NCI-H446 treated with DMSO at 0.1 percent for 48 hours (cell line): ENCODE data around the gene TIMM8A.

Experiments
- DNase-seq: peaks from one replicate; lab custom pipeline; 2025; lab: John Stamatoyannopoulos, UW

TIMM8A gene

DNA sequence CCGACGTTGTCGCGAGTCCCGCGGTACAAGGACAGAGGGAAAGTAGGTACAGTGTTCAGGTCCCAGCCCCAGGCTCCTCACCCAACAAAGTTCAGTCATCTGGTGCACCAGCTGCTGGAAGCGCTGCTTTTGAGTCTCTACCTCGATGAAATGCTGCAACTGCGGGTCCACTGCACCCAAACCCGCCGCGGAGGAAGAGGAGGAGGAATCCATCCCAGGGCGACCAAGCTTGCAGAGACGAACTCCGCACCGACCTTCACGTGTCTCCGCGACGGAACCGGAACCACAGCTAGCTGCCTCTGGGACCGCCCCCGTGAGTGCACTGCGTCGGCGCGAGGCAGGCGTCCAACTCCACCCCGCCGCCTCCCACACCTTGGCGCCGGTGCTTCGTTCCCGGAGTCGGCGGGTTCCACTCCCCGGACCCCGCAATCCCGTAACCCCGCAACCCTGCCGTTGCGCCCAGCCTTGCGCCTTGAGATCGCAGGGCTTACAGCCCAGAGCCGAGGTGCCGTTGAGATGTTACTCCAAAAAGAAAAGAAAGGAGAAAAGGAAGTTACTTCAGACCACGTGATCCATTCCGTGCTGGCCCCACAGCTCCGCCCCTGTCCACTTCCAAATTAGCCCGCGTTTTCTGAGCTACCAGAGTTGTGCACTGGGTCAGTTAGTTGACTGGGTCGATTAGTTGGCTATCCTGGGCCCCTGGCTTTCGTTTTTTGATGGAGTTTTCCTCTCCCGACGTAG, at the start of gene TIMM8A:
TIMM8A (minus strand) TSS at position 291 of the 741 bp plus-strand sequence; CDS start at position 213, 78 bp downstream.
- peak; percentile 28 for DNase-seq

- DNase-seq: no peak
These were observed 49.2 kb upstream of the TIMM8A start for GRCh38 chrX:101397779-101398178.

- DNase-seq: no peak
These were observed 47.2 kb upstream of the TIMM8A start for GRCh38 chrX:101395789-101396188.

GRCh38 chrX:101394372-101394771, 45.8 kb upstream of the TIMM8A start:
- no peak for DNase-seq

DNA sequence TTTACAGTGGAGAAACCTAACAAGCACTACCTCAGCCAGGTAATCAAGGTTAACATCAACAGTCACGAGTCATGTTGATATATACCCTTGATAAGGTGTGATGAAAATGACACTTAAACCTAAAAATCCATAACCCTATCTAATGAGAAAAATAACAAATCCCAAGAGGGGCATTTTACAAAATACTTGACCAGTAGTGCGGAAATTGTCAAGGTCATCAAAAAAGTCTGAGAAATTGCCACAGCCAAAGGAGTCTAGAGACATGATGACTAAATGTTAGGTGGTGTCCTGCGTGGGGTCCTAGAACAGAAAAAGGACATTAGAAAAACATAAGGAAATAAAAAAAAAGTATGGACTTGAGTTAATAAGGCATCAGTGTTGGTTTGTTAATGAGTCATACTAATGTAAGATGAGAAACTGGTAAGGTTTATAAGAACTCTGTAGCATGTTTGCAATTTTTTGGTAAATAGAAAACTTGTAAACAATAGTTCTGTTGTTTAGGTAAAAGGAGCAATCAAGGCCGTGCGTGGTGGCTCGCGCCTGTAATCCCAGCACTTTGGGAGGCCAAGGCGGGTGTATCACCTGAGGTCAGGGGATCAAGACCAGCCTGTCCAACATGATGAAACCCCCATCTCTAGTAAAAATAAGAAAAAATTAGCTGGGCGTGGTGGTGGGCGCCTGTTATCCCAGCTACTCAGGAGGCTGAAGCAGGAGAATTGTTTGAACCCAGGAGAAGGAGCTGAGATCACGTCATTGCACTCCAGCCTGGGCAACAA, 45.2 kb upstream of the TIMM8A start:
- no peak for DNase-seq

DNA sequence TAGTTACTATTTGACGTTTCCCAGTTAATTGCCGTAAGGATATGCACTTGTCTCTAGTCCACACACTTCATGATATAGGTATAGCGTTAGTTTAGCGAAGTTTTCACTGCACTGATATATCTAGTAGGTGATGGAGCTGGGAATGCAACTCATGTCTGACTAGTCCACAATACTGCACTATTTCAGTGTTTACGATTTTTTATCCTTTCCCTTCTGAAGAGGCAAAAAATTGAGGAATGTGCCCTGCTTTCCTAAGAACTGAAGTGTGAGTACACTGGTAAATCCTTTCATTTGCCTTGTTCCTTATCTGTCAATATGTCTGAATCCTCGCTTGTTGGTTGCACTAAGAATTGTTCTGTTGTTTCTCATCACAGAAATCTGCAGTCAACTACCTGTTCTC, 43.3 kb upstream of the TIMM8A start:
- no peak for DNase-seq

- DNase-seq: peak; percentile 81
These were observed 42.4 kb upstream of the TIMM8A start, which contains the start of gene RPL36A for GRCh38 chrX:101390664-101391525. RPL36A (plus strand) TSS chrX:101391011; CDS start chrX:101391044, 33 bp downstream.

- DNase-seq: no peak
These were observed 40.1 kb upstream of the TIMM8A start for GRCh38 chrX:101388604-101389003.

DNA sequence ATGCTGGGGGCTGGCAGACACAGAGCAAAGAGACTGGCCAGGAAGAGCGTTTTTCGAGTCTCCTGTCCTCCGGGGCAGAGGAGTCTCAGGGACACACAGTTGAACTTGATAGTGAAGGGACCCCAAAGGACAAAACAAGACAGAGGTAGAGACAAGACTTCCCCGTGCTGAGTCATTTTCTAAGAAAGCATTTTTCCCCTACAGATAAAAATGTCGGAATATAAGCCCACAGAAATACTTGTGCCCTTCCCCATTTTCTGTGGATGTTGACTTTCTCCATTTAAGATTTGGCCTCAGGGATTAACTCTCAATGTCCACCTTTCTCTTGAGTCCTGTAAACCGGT, 38.0 kb upstream of the TIMM8A start:
- no peak for DNase-seq

GRCh38 chrX:101385795-101386541, 37.4 kb upstream of the TIMM8A start, which contains the start of gene BTK:
BTK (minus strand) TSS chrX:101386191; CDS start chrX:101375284, 10,907 bp downstream.
- DNase-seq: no peak

DNA sequence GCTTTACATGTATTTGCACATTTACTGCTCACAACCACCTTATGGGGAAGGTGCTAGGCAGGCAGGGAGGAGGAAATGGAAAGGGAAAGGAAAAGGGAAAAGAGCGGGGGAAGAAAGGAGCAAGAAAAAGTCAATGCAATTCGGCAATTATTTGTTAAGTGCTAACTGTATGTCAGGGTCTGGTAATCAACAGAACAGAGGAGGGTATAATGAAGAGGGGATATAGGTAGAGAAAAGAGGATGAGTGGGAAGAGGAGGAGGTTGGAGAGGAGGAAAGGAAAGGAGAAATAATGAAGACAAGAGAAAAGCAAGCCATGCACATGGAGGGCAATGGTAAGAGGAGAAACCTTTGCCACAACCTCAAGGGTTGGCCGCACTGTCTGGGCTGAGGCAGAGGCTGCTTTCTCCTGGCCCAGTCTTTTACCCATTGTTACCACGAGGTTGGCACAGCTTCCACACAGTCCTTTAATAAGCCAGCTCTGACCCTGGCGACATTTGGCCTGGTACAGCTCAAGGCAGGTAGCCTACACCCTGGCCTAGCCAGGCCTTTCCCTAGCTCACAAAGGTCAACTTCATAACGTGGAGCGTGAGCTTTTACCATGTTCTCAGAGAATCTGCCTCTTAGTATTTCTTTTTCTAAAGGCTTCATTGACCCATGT, 36.6 kb upstream of the TIMM8A start:
- DNase-seq: no peak

DNA sequence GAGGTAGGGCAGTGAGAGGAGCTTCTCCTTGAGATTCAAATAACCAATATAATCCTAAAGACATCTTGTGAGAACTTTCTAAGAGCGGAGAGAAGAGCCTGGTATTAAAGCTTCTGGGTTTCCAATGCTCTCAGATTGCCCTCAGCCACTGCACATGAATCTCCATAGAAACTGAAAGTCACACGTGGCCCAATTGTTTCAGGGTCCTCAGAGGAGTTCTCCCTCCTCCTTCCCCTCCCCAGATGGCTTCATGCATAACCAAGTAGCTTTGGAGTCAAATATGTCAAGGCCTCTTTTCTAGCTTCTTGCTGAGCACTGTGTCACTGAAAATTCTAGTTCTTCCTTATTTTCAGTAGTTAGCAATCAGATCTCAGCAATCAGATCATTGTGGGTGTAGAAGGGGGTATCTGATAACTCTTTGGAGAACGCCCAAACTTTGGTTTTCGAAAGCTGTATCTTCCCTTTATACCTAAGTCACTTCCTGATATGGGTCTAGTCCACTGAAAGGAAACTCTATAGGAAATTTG, 35.2 kb upstream of the TIMM8A start:
- DNase-seq: no peak

- DNase-seq: no peak
These were observed 29.0 kb upstream of the TIMM8A start for GRCh38 chrX:101377547-101377946.

DNA sequence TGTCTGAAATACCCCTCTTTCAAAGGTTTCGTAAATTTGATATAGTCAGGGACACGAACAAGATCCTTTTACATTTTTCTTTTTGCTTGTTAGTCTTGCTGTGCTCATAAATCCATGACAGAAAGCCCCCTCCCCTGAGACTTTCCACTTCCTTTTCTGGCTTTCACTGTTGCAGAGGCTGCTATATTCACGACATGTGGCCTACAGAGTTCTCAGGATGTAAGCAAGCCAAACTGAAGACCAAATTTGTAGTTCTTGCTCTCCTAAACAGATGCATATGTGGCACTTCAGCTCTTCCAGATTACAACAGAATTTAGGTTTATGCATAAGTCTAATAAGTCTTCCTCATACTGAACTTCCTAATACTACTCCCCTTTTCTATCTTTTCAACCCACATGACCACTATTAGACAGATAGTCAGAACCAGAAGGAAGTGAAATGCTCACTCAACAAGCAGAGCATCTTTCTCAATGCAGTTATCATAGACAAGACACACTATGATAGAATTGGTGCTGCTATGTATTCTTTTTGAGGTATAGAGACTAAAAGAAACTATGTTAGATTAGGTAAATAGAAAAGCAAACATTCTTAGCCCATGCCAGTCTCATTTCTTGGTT, 22.5 kb upstream of the TIMM8A start:
- no peak for DNase-seq

GRCh38 chrX:101369687-101370086, 21.1 kb upstream of the TIMM8A start:
- no peak for DNase-seq

- no peak for DNase-seq
These were observed 20.3 kb upstream of the TIMM8A start for GRCh38 chrX:101368800-101369199.

GRCh38 chrX:101365301-101365795, 16.8 kb upstream of the TIMM8A start:
- DNase-seq: no peak

- no peak for DNase-seq
These were observed 14.2 kb upstream of the TIMM8A start for GRCh38 chrX:101362757-101363156.

DNA sequence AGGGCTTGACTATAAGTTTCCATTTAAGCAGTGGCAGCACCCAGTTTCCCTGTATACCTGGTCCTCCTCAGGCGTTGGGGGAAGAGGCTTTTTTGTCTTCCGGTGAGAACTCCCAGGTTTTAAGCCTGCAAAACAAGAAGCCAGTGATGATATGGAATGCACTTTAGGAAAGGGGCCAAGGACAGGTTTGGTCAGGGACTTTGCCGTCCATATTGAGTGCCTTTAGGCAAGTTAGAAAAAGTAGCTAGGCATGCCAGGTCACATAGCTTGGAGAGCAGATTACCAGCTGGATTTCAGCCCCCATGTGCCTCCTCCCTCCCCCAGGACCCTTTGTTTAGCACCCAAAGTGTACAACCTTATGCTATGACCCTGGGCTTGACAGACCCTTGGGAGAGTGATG, 13.6 kb upstream of the TIMM8A start:
- DNase-seq: no peak

DNA sequence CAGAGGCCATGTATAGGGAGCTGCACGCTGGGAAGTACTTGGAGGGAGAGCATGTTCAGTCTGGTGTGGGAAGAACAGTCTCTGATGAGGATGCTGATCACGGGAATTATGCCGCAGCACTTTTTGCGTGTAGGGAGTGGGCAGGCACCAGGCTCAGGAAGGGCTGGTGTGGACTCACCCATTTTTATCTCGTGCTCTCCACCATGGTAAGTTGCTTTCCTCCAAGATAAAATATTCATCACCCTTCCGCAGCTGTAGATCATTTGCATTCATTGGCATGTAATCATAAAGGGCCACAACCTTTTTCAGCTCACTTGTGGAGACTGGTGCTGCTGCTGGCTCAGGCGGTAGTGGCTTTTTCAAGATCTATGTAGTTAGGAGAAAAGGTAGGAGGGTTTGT, 11.8 kb upstream of the TIMM8A start:
- DNase-seq: no peak
